ENCODE data around the gene ADGRD1. TPM values are rescaled to one million over a fixed set of nuclear protein-coding genes. Genes with fewer than 3 reads are reported as not detected.
A peak's percentile ranks its signal among the peaks of the same experiment; 100 is the strongest.

Gene ADGRD1
- total and polyA plus RNA-seq, 8 donors = 25.6 to 167 (median 33.4) TPM

DNA sequence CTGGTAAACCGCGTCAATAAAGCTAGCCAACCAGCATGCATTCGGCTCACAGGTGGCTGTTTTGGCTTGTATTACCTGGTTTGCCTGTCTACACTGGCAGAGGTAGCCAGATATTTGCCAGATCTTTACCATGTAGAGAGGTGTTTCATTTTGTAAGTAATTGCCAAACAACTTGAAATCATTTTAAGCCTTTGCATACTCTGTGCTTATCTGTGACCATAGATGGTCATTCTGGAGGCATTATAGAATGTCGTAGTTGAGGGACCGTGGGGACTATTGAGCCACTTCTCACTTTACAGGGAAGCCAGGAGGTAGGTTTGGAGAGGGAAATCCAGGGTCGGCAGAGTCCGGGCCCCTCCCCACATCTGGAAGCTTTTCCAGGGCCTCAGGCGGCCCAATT, 5.9 kb downstream of the ADGRD1 start:
- no peak for DNase-seq
- Histone ChIP-seq H3K9me3 (no peaks in the 10 kb centered on the region), H3K27ac (no peak overlapping the region), H3K36me3 (no peaks in the 10 kb centered on the region), H3K4me1 (peaks cover 0 to 1% of the 10 kb centered on the region in 2 donors), H3K4me3 (no peak overlapping the region), H3K27me3 (peaks cover 0 to 8% of the 10 kb centered on the region in 2 donors)
- no peak for TF ChIP-seq CTCF (IDR thresholded peaks at IDR 0.05)
- ATAC-seq = no peak
- intact Hi-C loops (cut with DNase I) = no loop called here

GRCh38 chr12:130960058-130960457, 6.4 kb downstream of the ADGRD1 start:
- ATAC-seq (no peak), DNase-seq (no peak)
- Histone ChIP-seq H3K27ac (no peak overlapping the region), H3K27me3 (peaks cover 0 to 4% of the 10 kb centered on the region in 2 donors), H3K9me3 (no peaks in the 10 kb centered on the region), H3K4me1 (peaks cover 0 to 4% of the 10 kb centered on the region in 2 donors), H3K4me3 (no peak overlapping the region), H3K36me3 (no peaks in the 10 kb centered on the region)
- intact Hi-C loops (cut with DNase I) = no loop called here
- no peak for TF ChIP-seq CTCF (IDR thresholded peaks at IDR 0.05)

- Histone ChIP-seq H3K27me3 (no peaks in the 10 kb centered on the region), H3K4me1 (peaks cover 0 to 11% of the 10 kb centered on the region in 2 donors), H3K4me3 (no peak overlapping the region), H3K9me3 (no peaks in the 10 kb centered on the region), H3K36me3 (no peaks in the 10 kb centered on the region), H3K27ac (no peak overlapping the region)
- no peak for DNase-seq
- no peak for TF ChIP-seq CTCF (IDR thresholded peaks at IDR 0.05)
- ATAC-seq = no peak
- intact Hi-C loops (cut with DNase I) = no loop called here
Observed at GRCh38 chr12:130960787-130961186, 7.1 kb downstream of the ADGRD1 start.

DNA sequence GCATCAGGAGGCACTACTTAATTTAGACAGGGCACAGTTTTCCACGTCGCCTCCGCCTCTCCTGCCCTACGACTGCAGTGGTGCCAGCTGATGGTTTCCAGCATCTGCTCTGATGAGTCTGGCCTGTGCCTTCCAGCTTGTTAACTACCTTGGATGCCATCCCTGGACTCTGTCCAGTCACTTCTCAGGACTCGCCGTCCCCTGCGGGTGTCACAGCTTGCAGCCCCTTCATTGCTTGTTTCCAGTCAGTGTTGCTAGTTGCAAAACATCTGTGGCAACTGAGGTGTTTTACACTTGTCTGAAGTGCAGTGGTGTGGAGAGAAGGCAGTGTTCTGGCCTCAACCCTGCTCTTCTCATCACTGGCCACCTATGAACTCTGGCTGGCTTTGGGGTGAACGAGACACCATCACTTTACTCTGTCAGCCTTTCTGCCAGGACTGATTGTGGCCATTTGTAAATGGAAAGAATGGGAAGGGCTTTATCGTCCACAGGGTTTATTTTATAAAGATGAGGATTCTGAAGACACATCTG, 8.3 kb downstream of the ADGRD1 start:
- Histone ChIP-seq H3K27me3 (no peaks in the 10 kb centered on the region), H3K36me3 (no peaks in the 10 kb centered on the region), H3K27ac (no peak overlapping the region), H3K4me1 (peaks cover 0 to 20% of the 10 kb centered on the region in 2 donors), H3K4me3 (no peak overlapping the region), H3K9me3 (no peaks in the 10 kb centered on the region)
- ATAC-seq (no peak), DNase-seq (no peak)
- no peak for TF ChIP-seq CTCF (IDR thresholded peaks at IDR 0.05)
- intact Hi-C loops (cut with DNase I) = no loop called here

GRCh38 chr12:130965214-130965613, 11.5 kb downstream of the ADGRD1 start:
- Histone ChIP-seq H3K9me3 (no peaks in the 10 kb centered on the region), H3K4me3 (no peak overlapping the region), H3K36me3 (no peaks in the 10 kb centered on the region), H3K4me1 (peaks cover 0 to 22% of the 10 kb centered on the region in 2 donors), H3K27me3 (no peaks in the 10 kb centered on the region), H3K27ac (peak overlapping the region in 1 of 2 donors; percentile 33)
- ATAC-seq = no peak
- no peak for TF ChIP-seq CTCF (IDR thresholded peaks at IDR 0.05)
- DNase-seq = no peak
- intact Hi-C loops (cut with DNase I) = no loop called here

All from left lung (tissue), 10 donors.